Smooth muscle cell (in vitro differentiated cells): ENCODE data around the gene KLHL21. TPM values are rescaled to one million over a fixed set of nuclear protein-coding genes. Genes with fewer than 3 reads are reported as not detected.

ENCODE experiments used
- DNase-seq: peaks from one replicate; lab custom pipeline; 2025; ENCODE audit not compliant: unreplicated experiment; lab: John Stamatoyannopoulos, UW
- H2AFZ ChIP-seq: fragments of 200-600 bp; sonication (generic); 2 replicates; pipeline ENCODE4 v1.6.0; 2016; ENCODE audit warnings: antibody characterized with exemption, low read depth, mild to moderate bottlenecking
- H3F3A ChIP-seq: fragments of 200-600 bp; sonication (generic); 2 replicates; pipeline ENCODE4 v1.6.0; 2017; ENCODE audit warnings: antibody characterized with exemption, low read depth
- H3K27ac ChIP-seq: fragments of 200-600 bp; sonication (generic); 2 replicates; pipeline ENCODE4 v1.5.1; 2016; ENCODE audit warnings: low read depth, mild to moderate bottlenecking
- H3K27me3 ChIP-seq: fragments of 200-600 bp; sonication (generic); 2 replicates; pipeline ENCODE4 v1.6.1; 2016; ENCODE audit warnings: low read depth, mild to moderate bottlenecking
- H3K36me3 ChIP-seq: fragments of 200-600 bp; sonication (generic); 2 replicates; pipeline ENCODE4 v1.5.1; 2016; ENCODE audit warnings: low read depth
- H3K4me1 ChIP-seq: fragments of 200-600 bp; sonication (generic); 2 replicates; pipeline ENCODE4 v1.5.1; 2016; ENCODE audit warnings: low read depth
- H3K4me2 ChIP-seq: fragments of 200-600 bp; sonication (generic); 2 replicates; pipeline ENCODE4 v1.6.0; 2016; ENCODE audit warnings: mild to moderate bottlenecking
- H3K4me3 ChIP-seq: fragments of 200-600 bp; sonication (generic); 2 replicates; pipeline ENCODE4 v1.5.1; 2016; ENCODE audit warnings: mild to moderate bottlenecking
- H3K79me2 ChIP-seq: fragments of 200-600 bp; sonication (generic); 2 replicates; pipeline ENCODE4 v1.6.0; 2016; ENCODE audit warnings: low read depth, mild to moderate bottlenecking
- H3K9ac ChIP-seq: fragments of 200-600 bp; sonication (generic); 2 replicates; pipeline ENCODE4 v1.6.0; 2016; ENCODE audit warnings: low read depth
- H3K9me3 ChIP-seq: fragments of 200-600 bp; sonication (generic); replicated peaks from 2 replicates; pipeline ENCODE4 v1.5.1; 2016; ENCODE audit warnings: low read depth
- H4K20me1 ChIP-seq: fragments of 200-600 bp; sonication (generic); 2 replicates; pipeline ENCODE4 v1.6.0; 2016; ENCODE audit warnings: low read depth
- WGBS: methylation state at CpG from one replicate; pipeline ENCODE4 v1.1.7; 2016; ENCODE audit warnings: low lambda C conversion rate; 5-methylcytosine and 5-hydroxymethylcytosine counted together
- polyA plus RNA-seq: library from polyadenylated mRNA; unstranded; fragments of >200 nt; fragmentation: Nextera tagmentation; extraction: Ambion mirVana; gene quantifications from 2 replicates; pipeline ENCODE4 v1.2.1, GENCODE V29; 2016
- total RNA-seq: library from RNA; depleted of rRNA; stranded (reverse); fragments of >200 nt; gene quantifications from 2 replicates; pipeline ENCODE4 v1.2.3, GENCODE V29; 2014
- TF ChIP-seq, protein P1 (sequence below): fragments of 200-600 bp; sonication (generic); IDR thresholded peaks from 2 replicates; pipeline ENCODE4 v1.5.1; 2017; ENCODE audit warnings: borderline replicate concordance, mild to moderate bottlenecking, antibody characterized with exemption; ENCODE audit not compliant: insufficient read depth, poor library complexity, severe bottlenecking

KLHL21 gene
- total and polyA plus RNA-seq, 2 experiments from 2014 or later, result 12.6 to 13.2 TPM

DNA sequence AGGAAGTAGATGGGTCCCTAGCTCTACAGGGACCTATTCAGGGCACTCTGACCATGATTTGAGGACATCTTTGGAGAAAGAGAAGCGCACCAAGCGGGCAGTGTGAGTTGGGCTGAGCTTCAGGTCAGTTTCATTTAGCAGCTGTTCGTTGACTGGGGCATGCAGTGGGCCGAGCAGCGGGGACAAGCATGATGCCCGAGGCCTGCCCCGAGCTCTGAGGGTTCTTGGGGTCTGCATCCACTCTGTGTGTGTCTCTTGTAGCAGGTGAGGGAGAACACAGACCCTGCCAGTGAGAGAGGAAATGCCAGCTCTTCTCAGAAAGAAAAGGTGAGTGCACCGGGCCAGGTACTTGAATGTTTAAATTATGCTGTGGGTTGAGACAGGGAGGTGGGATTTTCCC lies 27.4 kb upstream of the KLHL21 start:
- TF ChIP-seq, protein P1, sequence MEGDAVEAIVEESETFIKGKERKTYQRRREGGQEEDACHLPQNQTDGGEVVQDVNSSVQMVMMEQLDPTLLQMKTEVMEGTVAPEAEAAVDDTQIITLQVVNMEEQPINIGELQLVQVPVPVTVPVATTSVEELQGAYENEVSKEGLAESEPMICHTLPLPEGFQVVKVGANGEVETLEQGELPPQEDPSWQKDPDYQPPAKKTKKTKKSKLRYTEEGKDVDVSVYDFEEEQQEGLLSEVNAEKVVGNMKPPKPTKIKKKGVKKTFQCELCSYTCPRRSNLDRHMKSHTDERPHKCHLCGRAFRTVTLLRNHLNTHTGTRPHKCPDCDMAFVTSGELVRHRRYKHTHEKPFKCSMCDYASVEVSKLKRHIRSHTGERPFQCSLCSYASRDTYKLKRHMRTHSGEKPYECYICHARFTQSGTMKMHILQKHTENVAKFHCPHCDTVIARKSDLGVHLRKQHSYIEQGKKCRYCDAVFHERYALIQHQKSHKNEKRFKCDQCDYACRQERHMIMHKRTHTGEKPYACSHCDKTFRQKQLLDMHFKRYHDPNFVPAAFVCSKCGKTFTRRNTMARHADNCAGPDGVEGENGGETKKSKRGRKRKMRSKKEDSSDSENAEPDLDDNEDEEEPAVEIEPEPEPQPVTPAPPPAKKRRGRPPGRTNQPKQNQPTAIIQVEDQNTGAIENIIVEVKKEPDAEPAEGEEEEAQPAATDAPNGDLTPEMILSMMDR, result no peak
- peaks cover 33% of the 10 kb centered on the region for H3K79me2 ChIP-seq
- no peaks in the 10 kb centered on the region for H3F3A ChIP-seq
- peaks cover 8% of the 10 kb centered on the region for H3K4me1 ChIP-seq
- no peaks in the 10 kb centered on the region for H3K36me3 ChIP-seq
- 98% methylated on average over 8 of the region's 8 CpGs for WGBS
- H3K9me3 ChIP-seq, result no peaks in the 10 kb centered on the region
- H3K27me3 ChIP-seq, result no peaks in the 10 kb centered on the region
- no peak overlapping the region for H2AFZ ChIP-seq
- peaks cover 24% of the 10 kb centered on the region for H4K20me1 ChIP-seq
- no peak overlapping the region for H3K4me2 ChIP-seq
- no peak for DNase-seq
- H3K27ac ChIP-seq, result no peak overlapping the region
- H3K9ac ChIP-seq, result no peak overlapping the region
- H3K4me3 ChIP-seq, result no peak overlapping the region

DNA sequence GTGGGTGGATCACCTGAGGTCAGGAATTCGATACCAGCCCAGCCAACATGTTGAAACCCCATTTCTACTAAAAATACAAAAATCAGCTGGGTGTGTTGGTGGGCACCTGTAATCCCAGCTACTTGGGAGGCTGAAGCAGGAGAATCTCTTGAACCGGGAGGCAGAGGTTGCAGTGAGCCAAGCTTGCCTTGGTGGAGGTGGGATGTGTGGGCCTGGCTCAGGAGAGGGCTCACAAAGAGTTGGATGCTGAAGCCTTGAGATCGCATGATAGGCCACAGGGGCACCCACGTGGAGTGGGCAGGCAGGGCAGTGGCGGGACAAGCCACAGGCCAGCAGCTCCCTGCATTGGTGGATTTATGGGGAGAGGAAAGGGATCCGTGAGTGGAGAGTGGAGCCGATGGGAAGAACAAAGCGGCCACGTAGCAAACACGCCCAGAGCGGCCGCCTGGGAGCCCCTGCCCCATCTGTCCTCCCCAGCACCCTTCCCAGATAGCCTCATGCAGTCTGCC lies 26.4 kb upstream of the KLHL21 start:
- Histone ChIP-seq H3K27ac (no peak overlapping the region), H3K4me1 (peaks cover 8% of the 10 kb centered on the region), H3K9me3 (no peaks in the 10 kb centered on the region), H3K4me3 (no peak overlapping the region), H3F3A (peaks cover 8% of the 10 kb centered on the region), H3K4me2 (no peak overlapping the region), H3K27me3 (no peaks in the 10 kb centered on the region), H4K20me1 (peaks cover 24% of the 10 kb centered on the region), H3K9ac (no peak overlapping the region), H2AFZ (no peak overlapping the region), H3K79me2 (peaks cover 33% of the 10 kb centered on the region), H3K36me3 (no peaks in the 10 kb centered on the region)
- WGBS, result 89% methylated on average over 8 of the region's 12 CpGs
- no peak for DNase-seq
- TF ChIP-seq, protein P1, result no peak

DNA sequence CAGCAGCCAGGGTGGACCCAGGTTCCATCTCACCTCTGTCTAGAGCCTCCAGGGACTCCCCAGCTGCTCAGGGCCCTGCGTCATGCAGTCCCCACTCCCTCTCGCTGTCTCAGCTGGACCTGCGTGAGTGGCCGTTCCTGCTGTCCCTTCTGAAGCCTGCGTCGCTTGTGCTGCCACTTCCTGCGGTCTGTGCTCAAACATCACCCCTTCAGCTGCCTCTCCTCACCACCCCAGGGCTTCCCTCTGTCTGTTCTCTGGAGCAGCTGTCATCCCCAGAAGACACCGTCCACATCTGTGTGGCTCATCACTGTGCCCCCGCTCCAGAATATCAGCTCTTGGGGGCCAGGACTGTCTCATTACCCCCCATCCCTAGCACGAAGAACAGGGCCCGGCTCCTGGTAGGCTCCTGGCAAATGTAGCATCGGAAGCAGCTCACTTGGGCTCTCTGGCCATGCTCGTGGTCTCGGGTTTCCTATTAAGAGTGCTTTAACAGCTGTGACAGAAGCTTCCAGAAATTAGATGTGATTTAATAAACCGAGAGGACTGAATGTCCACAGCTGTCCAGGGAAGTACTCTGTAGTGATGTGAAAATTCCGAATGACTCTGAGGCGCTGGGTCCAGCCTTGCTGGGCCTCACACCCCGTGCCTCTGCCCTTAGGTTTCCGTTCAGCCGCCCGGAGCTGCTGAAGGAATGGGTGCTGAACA lies 25.3 kb upstream of the KLHL21 start:
- no peak overlapping the region for H3K27ac ChIP-seq
- H3K9me3 ChIP-seq, result no peaks in the 10 kb centered on the region
- peaks cover 33% of the 10 kb centered on the region for H3K79me2 ChIP-seq
- H3F3A ChIP-seq, result peaks cover 11% of the 10 kb centered on the region
- H3K27me3 ChIP-seq, result no peaks in the 10 kb centered on the region
- WGBS, result 91% methylated on average over 21 of the region's 21 CpGs
- peaks cover 33% of the 10 kb centered on the region for H4K20me1 ChIP-seq
- TF ChIP-seq, protein P1, result no peak
- H3K36me3 ChIP-seq, result no peaks in the 10 kb centered on the region
- H3K4me3 ChIP-seq, result no peak overlapping the region
- H3K4me2 ChIP-seq, result no peak overlapping the region
- peaks cover 8% of the 10 kb centered on the region for H3K4me1 ChIP-seq
- H3K9ac ChIP-seq, result no peak overlapping the region
- no peak for DNase-seq
- H2AFZ ChIP-seq, result no peak overlapping the region

DNA sequence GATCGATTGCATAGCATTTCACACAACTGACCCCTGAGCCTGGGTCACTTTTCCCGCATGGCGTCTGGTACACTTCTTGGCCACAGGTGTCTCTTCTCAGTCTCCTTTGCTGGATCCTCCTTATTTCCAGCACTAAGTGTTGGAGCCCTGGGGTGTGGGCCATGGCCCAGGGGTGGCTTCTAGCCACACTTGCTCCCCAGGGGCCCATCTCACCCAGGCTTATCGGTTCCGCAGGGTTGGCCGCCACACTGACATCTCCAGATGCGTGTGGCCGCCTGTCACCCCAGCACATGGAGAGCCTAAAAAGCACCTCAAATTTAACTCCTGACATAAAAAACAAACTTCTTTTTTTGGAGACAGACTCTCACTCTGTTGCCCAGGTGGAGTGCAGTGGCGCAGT lies 24.4 kb upstream of the KLHL21 start:
- Histone ChIP-seq H3K4me2 (no peak overlapping the region), H3K4me3 (no peak overlapping the region), H4K20me1 (peaks cover 43% of the 10 kb centered on the region), H3K9me3 (no peaks in the 10 kb centered on the region), H3K79me2 (peaks cover 33% of the 10 kb centered on the region), H2AFZ (no peak overlapping the region), H3K4me1 (peaks cover 8% of the 10 kb centered on the region), H3F3A (peaks cover 11% of the 10 kb centered on the region), H3K9ac (no peak overlapping the region), H3K27ac (no peak overlapping the region), H3K27me3 (no peaks in the 10 kb centered on the region), H3K36me3 (no peaks in the 10 kb centered on the region)
- TF ChIP-seq, protein P1, result no peak
- DNase-seq, result no peak
- 98% methylated on average over 9 of the region's 9 CpGs for WGBS
